Measurements from ENCODE around the gene VCX2. TPM values are rescaled to one million over a fixed set of nuclear protein-coding genes. Genes with fewer than 3 reads are reported as not detected.

VCX2 gene
- total RNA-seq, 2 donors from 2014 or later, result not detected

Small RNA genes within 50 kb of the gene (microRNA-seq; reads per million reads assigned to microRNA genes)
- 14.3 reads per million, percentile 23 among the genes with 10 or more reads in this experiment for gene MIR651

Other genes starting within 250 kb of the VCX2 start
- 10 to 100 TPM; 28.9 to 29.5 TPM for gene PNPLA4, start 243.9 kb downstream of the VCX2 start, total RNA-seq

Data from colonic mucosa (tissue), 2 donors.